ENCODE measurements around the gene ZNF280C. TPM values are rescaled to one million over a fixed set of nuclear protein-coding genes. Genes with fewer than 3 reads are reported as not detected.

Gene ZNF280C
- total and polyA plus RNA-seq, 9 donors = 2.0 to 8.0 (median 4.8) TPM

DNA sequence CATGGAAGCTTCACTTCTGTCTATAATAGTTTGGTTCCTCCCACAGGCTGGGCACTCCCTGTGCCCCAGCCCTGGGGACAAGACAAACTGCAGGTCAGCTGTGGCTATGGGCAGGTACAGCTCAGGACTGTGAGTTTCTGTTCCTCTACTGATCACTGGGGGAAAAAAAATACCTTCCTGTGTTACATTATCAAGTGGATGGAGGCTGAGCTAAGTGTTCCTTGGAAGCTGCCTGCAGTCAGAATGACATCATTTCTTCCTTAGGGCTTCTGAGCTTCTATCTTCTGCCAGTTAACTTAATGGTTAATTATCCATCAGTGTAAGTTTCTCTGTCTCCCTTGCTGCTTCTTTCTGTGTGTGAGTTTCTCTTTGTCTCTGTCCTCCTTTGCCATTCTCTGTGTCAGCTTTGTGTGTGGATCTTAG is 92.3 kb downstream of the ZNF280C start:
- intact Hi-C loops (cut with DNase I) = loop anchor here in 2 of 4 donors (10.0 kb wide), 1 partner anchor 92 kb away; no protein-coding TSS in a partner anchor
- H3K4me1 ChIP-seq (ENCODE audit: insufficient read depth) = no peaks in the 10 kb centered on the region
- TF ChIP-seq, protein P1, sequence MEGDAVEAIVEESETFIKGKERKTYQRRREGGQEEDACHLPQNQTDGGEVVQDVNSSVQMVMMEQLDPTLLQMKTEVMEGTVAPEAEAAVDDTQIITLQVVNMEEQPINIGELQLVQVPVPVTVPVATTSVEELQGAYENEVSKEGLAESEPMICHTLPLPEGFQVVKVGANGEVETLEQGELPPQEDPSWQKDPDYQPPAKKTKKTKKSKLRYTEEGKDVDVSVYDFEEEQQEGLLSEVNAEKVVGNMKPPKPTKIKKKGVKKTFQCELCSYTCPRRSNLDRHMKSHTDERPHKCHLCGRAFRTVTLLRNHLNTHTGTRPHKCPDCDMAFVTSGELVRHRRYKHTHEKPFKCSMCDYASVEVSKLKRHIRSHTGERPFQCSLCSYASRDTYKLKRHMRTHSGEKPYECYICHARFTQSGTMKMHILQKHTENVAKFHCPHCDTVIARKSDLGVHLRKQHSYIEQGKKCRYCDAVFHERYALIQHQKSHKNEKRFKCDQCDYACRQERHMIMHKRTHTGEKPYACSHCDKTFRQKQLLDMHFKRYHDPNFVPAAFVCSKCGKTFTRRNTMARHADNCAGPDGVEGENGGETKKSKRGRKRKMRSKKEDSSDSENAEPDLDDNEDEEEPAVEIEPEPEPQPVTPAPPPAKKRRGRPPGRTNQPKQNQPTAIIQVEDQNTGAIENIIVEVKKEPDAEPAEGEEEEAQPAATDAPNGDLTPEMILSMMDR (IDR thresholded peaks at IDR 0.05) = no peak
- TF ChIP-seq POLR2A (IDR thresholded peaks at IDR 0.05) (no peak), EP300 (IDR thresholded peaks at IDR 0.05) (no peak)

DNA sequence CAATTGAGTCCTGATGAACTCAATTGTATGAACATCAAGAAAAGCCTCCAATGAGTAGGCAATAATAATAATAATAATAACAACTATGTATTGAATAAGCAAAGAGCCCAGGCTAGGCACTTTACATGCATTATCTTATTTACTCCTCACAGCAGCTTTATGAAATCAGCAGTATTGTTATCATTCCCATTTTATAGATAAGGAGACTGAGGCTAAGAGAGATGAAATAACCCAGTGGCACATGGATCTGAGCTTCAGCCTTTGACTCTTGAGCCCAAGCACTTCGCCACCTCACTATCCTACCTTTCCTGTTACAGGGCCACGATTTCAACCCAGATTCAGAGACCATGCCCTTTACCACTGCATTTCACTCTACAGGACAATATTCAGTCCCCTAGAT is 93.8 kb downstream of the ZNF280C start:
- no peak overlapping the region for H3K4me3 ChIP-seq
- WGBS, 3 donors = 74 to 87% (median 83%) methylated on average over 2 of the region's 2 CpGs
- no peaks in the 10 kb centered on the region for H3K36me3 ChIP-seq
- H3K4me1 ChIP-seq (ENCODE audit: insufficient read depth) = no peaks in the 10 kb centered on the region
- no peak for DNase-seq
- H3K27ac ChIP-seq = no peak overlapping the region
- intact Hi-C loops (cut with DNase I) = loop anchor here (5.0 to 10.0 kb wide), 3 partner anchors 63 to 93 kb away; partner anchors contain the start of gene ELF4 (in 1 of the 4)
- no peaks in the 10 kb centered on the region for H3K27me3 ChIP-seq
- TF ChIP-seq, protein P1 (IDR thresholded peaks at IDR 0.05) = no peak
- TF ChIP-seq EP300 (IDR thresholded peaks at IDR 0.05) (no peak), POLR2A (IDR thresholded peaks at IDR 0.05) (no peak)
- H3K9me3 ChIP-seq = no peaks in the 10 kb centered on the region

More for the DNA sequence above, 92.3 kb downstream of the ZNF280C start:
- Histone ChIP-seq H3K27me3 (no peaks in the 10 kb centered on the region), H3K36me3 (no peaks in the 10 kb centered on the region), H3K27ac (no peak overlapping the region), H3K9me3 (no peaks in the 10 kb centered on the region), H3K4me3 (no peak overlapping the region)
- no peak for DNase-seq

DNA sequence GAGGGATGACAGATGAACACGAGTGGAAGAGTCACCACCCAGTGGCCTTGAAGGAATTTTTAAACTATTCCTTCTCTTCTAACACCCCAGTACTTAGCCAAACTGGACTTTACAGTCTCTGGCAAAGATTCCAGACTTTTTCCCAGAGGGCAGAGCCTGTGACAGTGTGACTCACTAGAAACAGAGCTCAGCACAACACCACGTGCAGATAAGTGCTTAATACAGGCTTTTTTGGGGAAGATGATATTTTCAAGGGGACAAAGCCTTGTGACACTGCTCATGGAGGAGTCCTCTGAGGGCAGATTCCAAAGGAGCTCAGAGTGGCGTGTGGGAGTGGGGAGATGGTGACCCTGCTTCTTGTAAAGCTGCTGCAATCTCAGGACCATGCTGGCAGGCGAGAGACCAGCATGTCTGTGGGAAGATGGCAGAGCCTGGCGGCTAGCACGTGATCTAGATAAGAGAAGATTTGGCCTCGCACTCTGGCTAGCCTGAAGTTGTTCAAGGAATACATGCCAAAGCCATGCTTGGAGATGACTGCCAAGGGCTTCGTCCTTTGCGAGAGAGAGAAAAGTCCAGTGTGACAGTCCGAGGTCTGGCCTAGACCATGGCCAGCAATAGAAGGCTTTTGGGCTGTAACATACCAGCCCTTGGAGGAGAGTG is 94.5 kb downstream of the ZNF280C start:
- Histone ChIP-seq H3K36me3 (no peaks in the 10 kb centered on the region), H3K9me3 (no peaks in the 10 kb centered on the region), H3K4me3 (no peak overlapping the region), H3K27me3 (no peaks in the 10 kb centered on the region), H3K27ac (peak overlapping the region in 1 of 2 donors; percentile 36), H3K4me1 (ENCODE audit: insufficient read depth) (no peaks in the 10 kb centered on the region)
- peak in 3 of 5 donors; percentile 24 to 42 (median 29) for DNase-seq
- 46 to 50% (median 50%) methylated on average over 10 of the region's 10 CpGs for WGBS, 3 donors
- TF ChIP-seq EP300 (IDR thresholded peaks at IDR 0.05) (no peak), POLR2A (IDR thresholded peaks at IDR 0.05) (no peak)
- TF ChIP-seq, protein P1 (IDR thresholded peaks at IDR 0.05) = no peak
- intact Hi-C loops (cut with DNase I) = loop anchor here (5.0 to 10.0 kb wide), 3 partner anchors 62 to 92 kb away; partner anchors contain the start of gene ELF4 (in 1 of the 4)

DNA sequence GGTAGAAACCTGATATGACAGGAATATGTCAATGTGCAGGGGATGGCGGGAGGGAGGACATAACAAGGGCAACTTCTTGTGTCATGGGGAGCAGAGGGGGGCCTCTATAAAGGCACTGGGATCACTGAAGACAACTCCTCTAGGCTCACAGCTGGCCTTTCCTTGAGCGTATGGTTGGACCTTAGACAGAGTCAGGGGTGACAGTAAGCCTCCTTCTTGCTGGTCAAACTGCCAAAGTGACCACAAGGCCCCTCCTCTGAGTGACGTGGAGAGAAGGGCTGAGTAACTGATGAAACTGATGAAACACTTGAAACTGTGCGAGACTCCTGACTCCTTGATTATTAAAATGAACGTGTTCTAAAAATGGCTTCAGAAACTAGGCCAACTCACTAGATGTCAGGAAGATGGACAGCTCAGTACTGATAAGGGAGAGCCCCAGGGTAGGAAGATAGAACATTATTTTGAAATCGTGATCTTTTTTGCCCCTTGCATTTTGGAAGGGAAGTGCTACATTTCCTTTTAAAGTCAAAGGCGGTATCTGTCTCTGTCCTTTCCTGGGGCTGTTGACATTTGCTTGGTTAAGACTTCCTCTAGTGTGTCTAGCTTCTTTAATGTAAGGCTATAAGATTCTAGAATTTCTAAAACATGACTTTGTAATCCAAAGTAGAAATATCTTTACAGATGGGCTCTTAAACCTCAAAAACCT is 95.4 kb downstream of the ZNF280C start:
- TF ChIP-seq, protein P1 (IDR thresholded peaks at IDR 0.05) = no peak
- TF ChIP-seq POLR2A (IDR thresholded peaks at IDR 0.05) (no peak), EP300 (IDR thresholded peaks at IDR 0.05) (no peak)
- H3K4me3 ChIP-seq = no peak overlapping the region
- no peaks in the 10 kb centered on the region for H3K36me3 ChIP-seq
- peak overlapping the region in 1 of 2 donors; percentile 36 for H3K27ac ChIP-seq
- no peaks in the 10 kb centered on the region for H3K27me3 ChIP-seq
- intact Hi-C loops (cut with DNase I) = loop anchor here (5.0 to 10.0 kb wide), 3 partner anchors 61 to 91 kb away; partner anchors contain the start of gene ELF4 (in 1 of the 4)
- no peaks in the 10 kb centered on the region for H3K4me1 ChIP-seq (ENCODE audit: insufficient read depth)
- no peaks in the 10 kb centered on the region for H3K9me3 ChIP-seq
- 57 to 61% (median 57%) methylated on average over 7 of the region's 7 CpGs for WGBS, 3 donors
- DNase-seq = peak in 3 of 5 donors; percentile 17 to 52 (median 24)

Data from ovary (tissue), 9 donors.